Gastroesophageal sphincter (tissue), 3 donors: Measurements from ENCODE around the gene AP2B1.
"Not testable (repeated sequence)": the region's sequence is repeated elsewhere in the genome, so short reads cannot be mapped to it uniquely, and the experiment has no call there.

Experiments
- POLR2A ChIP-seq, 2 donors: fragments of 450-650 bp; IDR thresholded peaks; one replicate each; pipeline ENCODE4 v1.6.1; 2017; ENCODE audit warnings: antibody characterized with exemption in 2 of 2, mild to moderate bottlenecking in 2 of 2, moderate library complexity in 1 of 2
- POLR2AphosphoS5 ChIP-seq: sonication (generic); formaldehyde crosslinking; IDR thresholded peaks from one replicate; pipeline ENCODE4 v1.6.1; 2017; ENCODE audit warnings: antibody characterized with exemption
- TF ChIP-seq, protein P1 (sequence below), 4 experiments: fragments of 200-600 bp in 2 of 4; fragments of 450-650 bp in 2 of 4; sonication (generic) in 1 of 4; IDR thresholded peaks; one replicate each; pipeline ENCODE4 v1.5.1; 2017 to 2019; ENCODE audit warnings: antibody characterized with exemption in 4 of 4, mild to moderate bottlenecking in 2 of 4, moderate library complexity in 2 of 4

DNA sequence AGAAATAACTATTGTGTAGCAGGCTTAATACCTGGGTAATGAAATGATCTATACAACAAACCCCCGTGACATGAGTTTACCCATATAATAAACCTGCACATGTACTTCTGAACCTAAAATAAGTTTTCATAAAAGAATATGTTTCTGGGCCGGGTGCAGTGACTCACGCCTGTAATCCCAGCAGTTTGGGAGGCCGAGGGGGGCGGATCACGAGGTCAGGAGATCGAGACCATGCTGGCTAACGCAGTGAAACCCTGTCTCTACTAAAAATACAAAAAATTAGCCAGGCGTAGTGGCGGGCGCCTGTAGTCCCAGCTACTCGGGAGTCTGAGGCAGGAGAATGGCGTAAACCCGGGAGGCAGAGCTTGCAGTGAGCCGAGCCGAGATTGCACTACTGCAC lies 23.9 kb upstream of the AP2B1 start:
- not testable (repeated sequence) for TF ChIP-seq POLR2A (IDR thresholded peaks at IDR 0.05); POLR2AphosphoS5
- TF ChIP-seq, protein P1, sequence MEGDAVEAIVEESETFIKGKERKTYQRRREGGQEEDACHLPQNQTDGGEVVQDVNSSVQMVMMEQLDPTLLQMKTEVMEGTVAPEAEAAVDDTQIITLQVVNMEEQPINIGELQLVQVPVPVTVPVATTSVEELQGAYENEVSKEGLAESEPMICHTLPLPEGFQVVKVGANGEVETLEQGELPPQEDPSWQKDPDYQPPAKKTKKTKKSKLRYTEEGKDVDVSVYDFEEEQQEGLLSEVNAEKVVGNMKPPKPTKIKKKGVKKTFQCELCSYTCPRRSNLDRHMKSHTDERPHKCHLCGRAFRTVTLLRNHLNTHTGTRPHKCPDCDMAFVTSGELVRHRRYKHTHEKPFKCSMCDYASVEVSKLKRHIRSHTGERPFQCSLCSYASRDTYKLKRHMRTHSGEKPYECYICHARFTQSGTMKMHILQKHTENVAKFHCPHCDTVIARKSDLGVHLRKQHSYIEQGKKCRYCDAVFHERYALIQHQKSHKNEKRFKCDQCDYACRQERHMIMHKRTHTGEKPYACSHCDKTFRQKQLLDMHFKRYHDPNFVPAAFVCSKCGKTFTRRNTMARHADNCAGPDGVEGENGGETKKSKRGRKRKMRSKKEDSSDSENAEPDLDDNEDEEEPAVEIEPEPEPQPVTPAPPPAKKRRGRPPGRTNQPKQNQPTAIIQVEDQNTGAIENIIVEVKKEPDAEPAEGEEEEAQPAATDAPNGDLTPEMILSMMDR (IDR thresholded peaks at IDR 0.05): not testable (repeated sequence)
